ENCODE measurements around the gene SDR42E2. TPM values are rescaled to one million over a fixed set of nuclear protein-coding genes. Genes with fewer than 3 reads are reported as not detected.

The SDR42E2 gene
- total RNA-seq, 1 donor from 2014 or later: not detected

GRCh38 chr16:22203091-22203490 is 40.8 kb downstream of the SDR42E2 start:
- Histone ChIP-seq H3K36me3 (no peaks in the 10 kb centered on the region), H3K9me3 (no peaks in the 10 kb centered on the region), H3K4me1 (peaks cover 45% of the 10 kb centered on the region), H3K27me3 (no peaks in the 10 kb centered on the region), H3K27ac (no peak overlapping the region), H3K4me3 (no peak overlapping the region)
- DNase-seq (ENCODE audit: extremely low spot score in 2 of 2): no peak
- no peak for TF ChIP-seq POLR2AphosphoS5 (IDR thresholded peaks at IDR 0.05; ENCODE audit: insufficient read depth in 1 of 2, low read depth in 1 of 2)
- intact Hi-C loops (cut with DNase I): loop anchor here (10.0 kb wide), 1 partner anchor 172 kb away; the partner anchor contains the start of gene CDR2

GRCh38 chr16:22204091-22204655 is 41.9 kb downstream of the SDR42E2 start:
- H3K36me3 ChIP-seq: no peaks in the 10 kb centered on the region
- intact Hi-C loops (cut with DNase I): loop anchor here (10.0 kb wide), 1 partner anchor 171 kb away; the partner anchor contains the start of gene CDR2
- peaks cover 48% of the 10 kb centered on the region for H3K4me1 ChIP-seq
- DNase-seq (ENCODE audit: extremely low spot score in 2 of 2): no peak
- no peak overlapping the region for H3K27ac ChIP-seq
- H3K27me3 ChIP-seq: no peaks in the 10 kb centered on the region
- H3K4me3 ChIP-seq: no peak overlapping the region
- no peak for TF ChIP-seq CTCF (IDR thresholded peaks at IDR 0.05)
- TF ChIP-seq POLR2AphosphoS5 (IDR thresholded peaks at IDR 0.05; ENCODE audit: insufficient read depth in 1 of 2, low read depth in 1 of 2): no peak
- no peak for TF ChIP-seq POLR2A (IDR thresholded peaks at IDR 0.05)
- H3K9me3 ChIP-seq: no peaks in the 10 kb centered on the region

- peak overlapping the region; percentile 78 to 88 for H3K4me3 ChIP-seq
- H3K9me3 ChIP-seq: no peaks in the 10 kb centered on the region
- no peak for TF ChIP-seq POLR2A (IDR thresholded peaks at IDR 0.05)
- no peak for TF ChIP-seq POLR2AphosphoS5 (IDR thresholded peaks at IDR 0.05; ENCODE audit: insufficient read depth in 1 of 2, low read depth in 1 of 2)
- TF ChIP-seq CTCF (IDR thresholded peaks at IDR 0.05): no peak
- H3K36me3 ChIP-seq: no peaks in the 10 kb centered on the region
- intact Hi-C loops (cut with DNase I): loop anchor here (5.0 to 10.0 kb wide), 2 partner anchors 37 to 169 kb away; partner anchors contain the start of gene CDR2
- peak overlapping the region; percentile 83 for H3K27ac ChIP-seq
- no peak for DNase-seq (ENCODE audit: extremely low spot score in 2 of 2)
- peaks cover 48% of the 10 kb centered on the region for H3K4me1 ChIP-seq
- H3K27me3 ChIP-seq: no peaks in the 10 kb centered on the region
These were observed 43.3 kb downstream of the SDR42E2 start for GRCh38 chr16:22205577-22206012.

GRCh38 chr16:22206013-22206841 is 43.9 kb downstream of the SDR42E2 start, which contains the start of gene EEF2K:
Gene EEF2K (plus strand): TSS chr16:22206278. CDS start chr16:22225730, 19,452 bp downstream.
- no peaks in the 10 kb centered on the region for H3K36me3 ChIP-seq
- peak; percentile 23 to 90 (median 83) for TF ChIP-seq CTCF (IDR thresholded peaks at IDR 0.05)
- TF ChIP-seq POLR2AphosphoS5 (IDR thresholded peaks at IDR 0.05; ENCODE audit: insufficient read depth in 1 of 2, low read depth in 1 of 2): peak; percentile 68 to 72
- no peak for TF ChIP-seq POLR2A (IDR thresholded peaks at IDR 0.05)

More at GRCh38 chr16:22206013-22206841, 43.9 kb downstream of the SDR42E2 start, which contains the start of gene EEF2K:
- intact Hi-C loops (cut with DNase I): loop anchor here (5.0 to 10.0 kb wide), 2 partner anchors 36 to 169 kb away; partner anchors contain the start of gene CDR2
- Histone ChIP-seq H3K27me3 (no peaks in the 10 kb centered on the region), H3K27ac (peak within 1 kb of the TSS; percentile 83), H3K4me3 (peak within 1 kb of the TSS; percentile 78 to 88), H3K4me1 (peaks cover 54% of the 10 kb centered on the region), H3K9me3 (no peaks in the 10 kb centered on the region)
- DNase-seq (ENCODE audit: extremely low spot score in 2 of 2): peak in 1 of 2 donors; percentile 96

All from vagina (tissue), 2 donors.